ENCODE results near the gene MESD. TPM values are rescaled to one million over a fixed set of nuclear protein-coding genes. Genes with fewer than 3 reads are reported as not detected.

MESD gene
- total and polyA plus RNA-seq, 8 donors, result 24.2 to 44.1 (median 42.7) TPM

GRCh38 chr15:80953953-80954778 is 35.5 kb downstream of the MESD start:
- H3K9me3 ChIP-seq, result no peaks in the 10 kb centered on the region
- no peak overlapping the region for H3K4me3 ChIP-seq
- ATAC-seq, result no peak
- intact Hi-C loops (cut with DNase I), result no loop called here
- H3K27ac ChIP-seq, result no peak overlapping the region
- peaks cover 0 to 3% of the 10 kb centered on the region in 2 donors for H3K4me1 ChIP-seq
- DNase-seq, result no peak
- no peaks in the 10 kb centered on the region for H3K27me3 ChIP-seq
- peaks cover 0 to 46% of the 10 kb centered on the region in 2 donors for H3K36me3 ChIP-seq
- no peak for TF ChIP-seq CTCF (IDR thresholded peaks at IDR 0.05)

GRCh38 chr15:80953001-80953952 is 36.3 kb downstream of the MESD start:
- Histone ChIP-seq H3K4me3 (no peak overlapping the region), H3K27ac (no peak overlapping the region), H3K36me3 (peaks cover 0 to 48% of the 10 kb centered on the region in 2 donors), H3K9me3 (no peaks in the 10 kb centered on the region), H3K4me1 (peaks cover 0 to 3% of the 10 kb centered on the region in 2 donors), H3K27me3 (no peaks in the 10 kb centered on the region)
- no peak for TF ChIP-seq CTCF (IDR thresholded peaks at IDR 0.05)
- ATAC-seq (no peak), DNase-seq (no peak)
- intact Hi-C loops (cut with DNase I), result no loop called here

GRCh38 chr15:80951941-80952340 is 37.7 kb downstream of the MESD start:
- peaks cover 0 to 3% of the 10 kb centered on the region in 2 donors for H3K4me1 ChIP-seq
- no peak for TF ChIP-seq CTCF (IDR thresholded peaks at IDR 0.05)
- DNase-seq (no peak), ATAC-seq (no peak)
- H3K27ac ChIP-seq, result no peak overlapping the region
- H3K36me3 ChIP-seq, result peaks cover 0 to 61% of the 10 kb centered on the region in 2 donors
- no peak overlapping the region for H3K4me3 ChIP-seq
- intact Hi-C loops (cut with DNase I), result no loop called here
- H3K27me3 ChIP-seq, result no peaks in the 10 kb centered on the region
- no peaks in the 10 kb centered on the region for H3K9me3 ChIP-seq

GRCh38 chr15:80950291-80951078 is 39.1 kb downstream of the MESD start:
- no peaks in the 10 kb centered on the region for H3K9me3 ChIP-seq
- H3K27me3 ChIP-seq, result no peaks in the 10 kb centered on the region
- DNase-seq (no peak), ATAC-seq (no peak)
- no peak overlapping the region for H3K27ac ChIP-seq
- H3K36me3 ChIP-seq, result peaks cover 0 to 76% of the 10 kb centered on the region in 2 donors
- TF ChIP-seq CTCF (IDR thresholded peaks at IDR 0.05), result no peak
- intact Hi-C loops (cut with DNase I), result no loop called here
- H3K4me3 ChIP-seq, result no peak overlapping the region
- H3K4me1 ChIP-seq, result peaks cover 0 to under 1% of the 10 kb centered on the region in 2 donors
